A673 (cell line): Measurements from ENCODE around the gene DUSP5. TPM values are rescaled to one million over a fixed set of nuclear protein-coding genes. Genes with fewer than 3 reads are reported as not detected.
"Not testable (repeated sequence)": the region's sequence is repeated elsewhere in the genome, so short reads cannot be mapped to it uniquely, and the experiment has no call there.

Experiments
- BruUV-seq: library from RNA; stranded (reverse); fragments of 400-500 nt; replicated peaks from 2 replicates; lab custom pipeline; 2021; lab: Mats Ljungman, UMichigan
- CTCF ChIA-PET: fragments of 300-600 bp; sonication (Branson Sonifier 250); formaldehyde crosslinking; loops from one replicate; lab custom pipeline; 2022; ENCODE audit warnings: antibody characterized with exemption; lab: Charles Lee
- POLR2A ChIA-PET: fragments of 300-600 bp; sonication (Branson Sonifier 250); formaldehyde crosslinking; loops from one replicate; lab custom pipeline; 2022; ENCODE audit warnings: antibody characterized with exemption; ENCODE audit not compliant: low non-redundant PET; lab: Charles Lee
- DNase-seq: peaks from one replicate; pipeline ENCODE4 v3.0.0-alpha.2; 2015; ENCODE audit warnings: low spot score
- H3K27ac ChIP-seq: fragments of 200-600 bp; sonication (generic); 2 replicates; pipeline ENCODE4 v1.5.1; 2016; ENCODE audit warnings: mixed run types, low read depth, mild to moderate bottlenecking, mixed read lengths, antibody characterized with exemption, low read length; ENCODE audit not compliant: poor library complexity, severe bottlenecking
- H3K27me3 ChIP-seq: fragments of 200-600 bp; sonication (generic); replicated peaks from 2 replicates; pipeline ENCODE4 v1.6.1; 2017; ENCODE audit warnings: mixed run types, low read depth, mild to moderate bottlenecking, mixed read lengths, antibody characterized with exemption, low read length; ENCODE audit not compliant: insufficient read depth, poor library complexity
- H3K36me3 ChIP-seq: fragments of 200-600 bp; sonication (generic); 2 replicates; pipeline ENCODE4 v1.6.1; 2016; ENCODE audit warnings: mixed run types, mild to moderate bottlenecking, mixed read lengths, antibody characterized with exemption, low read length; ENCODE audit not compliant: insufficient read depth, poor library complexity, severe bottlenecking
- H3K4me1 ChIP-seq: fragments of 200-600 bp; sonication (generic); 2 replicates; pipeline ENCODE4 v1.6.1; 2017; ENCODE audit warnings: mixed run types, mild to moderate bottlenecking, mixed read lengths, antibody characterized with exemption, low read length; ENCODE audit not compliant: insufficient read depth, poor library complexity, severe bottlenecking
- H3K4me3 ChIP-seq: fragments of 200-600 bp; sonication (generic); 2 replicates; pipeline ENCODE4 v1.5.1; 2016; ENCODE audit warnings: low read depth, mixed run types, mild to moderate bottlenecking, mixed read lengths, low read length; ENCODE audit not compliant: poor library complexity, severe bottlenecking
- H3K9me3 ChIP-seq: fragments of 200-600 bp; sonication (generic); 2 replicates; pipeline ENCODE4 v1.6.1; 2016; ENCODE audit warnings: mixed run types, low read depth, mild to moderate bottlenecking, mixed read lengths, antibody characterized with exemption, low read length; ENCODE audit not compliant: poor library complexity, severe bottlenecking
- CTCF ChIP-seq: fragments of 300-800, 200-600 bp; sonication (generic); conservative IDR thresholded peaks from 2 replicates; pipeline ENCODE4 v1.5.1; 2017; ENCODE audit warnings: low read depth, mild to moderate bottlenecking, antibody characterized with exemption, low read length, moderate library complexity, mixed read lengths
- EZH2 ChIP-seq: fragments of 200-600 bp; sonication (generic); IDR thresholded peaks from 2 replicates; pipeline ENCODE4 v1.6.1; 2017; ENCODE audit warnings: borderline replicate concordance, low read depth, mild to moderate bottlenecking, mixed read lengths, antibody characterized with exemption, low read length; ENCODE audit not compliant: poor library complexity, severe bottlenecking
- intact Hi-C: fragments of 100-400 bp; cut with micrococcal nuclease; formaldehyde crosslinking; loops from one replicate; pipeline ENCODE4 v1.10.0; 2022; ENCODE audit not compliant: unreplicated experiment
- total RNA-seq: library from RNA; stranded (reverse); gene quantifications from 2 replicates; pipeline ENCODE4 v1.2.3, GENCODE V29; 2021

Gene DUSP5
- total RNA-seq, 1 experiment from 2014 or later: 29.3 TPM

- BruUV-seq: no TSS peak
- POLR2A ChIA-PET: no interaction called here
Measured at GRCh38 chr10:110529596-110530011, 31.9 kb downstream of the DUSP5 start.

GRCh38 chr10:110530131-110530831 lies 32.6 kb downstream of the DUSP5 start:
- DNase-seq: peak; percentile 90
- intact Hi-C loops: no loop called here
- Histone ChIP-seq H3K36me3 (no peaks in the 10 kb centered on the region), H3K9me3 (no peaks in the 10 kb centered on the region), H3K27me3 (no peaks in the 10 kb centered on the region), H3K4me3 (peak overlapping the region; percentile 32), H3K27ac (peak overlapping the region; percentile 54), H3K4me1 (peaks cover 69% of the 10 kb centered on the region)
- BruUV-seq: no TSS peak
- POLR2A ChIA-PET: no interaction called here
- no peak for TF ChIP-seq EZH2
- TF ChIP-seq CTCF: no peak
- CTCF ChIA-PET: no interaction called here

More at GRCh38 chr10:110529596-110530011, 31.9 kb downstream of the DUSP5 start:
- CTCF ChIA-PET: no interaction called here
- Histone ChIP-seq H3K9me3 (no peaks in the 10 kb centered on the region), H3K36me3 (no peaks in the 10 kb centered on the region), H3K4me3 (no peak overlapping the region), H3K4me1 (peaks cover 71% of the 10 kb centered on the region), H3K27me3 (no peaks in the 10 kb centered on the region), H3K27ac (peak overlapping the region; percentile 76)
- DNase-seq: peak; percentile 69
- intact Hi-C loops: loop anchor here (2.0 kb wide), 1 partner anchor 29 kb away; no protein-coding TSS in a partner anchor
- no peak for TF ChIP-seq CTCF
- TF ChIP-seq EZH2: no peak

GRCh38 chr10:110531687-110532086 lies 34.0 kb downstream of the DUSP5 start:
- POLR2A ChIA-PET: interaction anchor here (0.6 kb wide), 1 partner anchor 115 kb away, joined by 6 read pairs; no protein-coding TSS in a partner anchor
- H3K4me1 ChIP-seq: peaks cover 73% of the 10 kb centered on the region
- intact Hi-C loops: no loop called here
- H3K27ac ChIP-seq: peak overlapping the region; percentile 64
- no peak overlapping the region for H3K4me3 ChIP-seq
- CTCF ChIA-PET: no interaction called here
- no TSS peak for BruUV-seq
- no peak for DNase-seq
- TF ChIP-seq EZH2 (no peak), CTCF (no peak)
- no peaks in the 10 kb centered on the region for H3K36me3 ChIP-seq
- H3K9me3 ChIP-seq: no peaks in the 10 kb centered on the region
- H3K27me3 ChIP-seq: no peaks in the 10 kb centered on the region

- H3K27ac ChIP-seq: peak overlapping the region; percentile 64
- H3K4me1 ChIP-seq: peaks cover 79% of the 10 kb centered on the region
- H3K27me3 ChIP-seq, CTCF ChIA-PET, intact Hi-C loops, H3K4me3 ChIP-seq, BruUV-seq, DNase-seq, H3K36me3 ChIP-seq, H3K9me3 ChIP-seq, POLR2A ChIA-PET: not testable (repeated sequence)
Measured at GRCh38 chr10:110532628-110533027, 34.9 kb downstream of the DUSP5 start.
